ENCODE data around the gene AGBL1.
"Not testable (repeated sequence)": the region's sequence is repeated elsewhere in the genome, so short reads cannot be mapped to it uniquely, and the experiment has no call there.

Gene AGBL1

DNA sequence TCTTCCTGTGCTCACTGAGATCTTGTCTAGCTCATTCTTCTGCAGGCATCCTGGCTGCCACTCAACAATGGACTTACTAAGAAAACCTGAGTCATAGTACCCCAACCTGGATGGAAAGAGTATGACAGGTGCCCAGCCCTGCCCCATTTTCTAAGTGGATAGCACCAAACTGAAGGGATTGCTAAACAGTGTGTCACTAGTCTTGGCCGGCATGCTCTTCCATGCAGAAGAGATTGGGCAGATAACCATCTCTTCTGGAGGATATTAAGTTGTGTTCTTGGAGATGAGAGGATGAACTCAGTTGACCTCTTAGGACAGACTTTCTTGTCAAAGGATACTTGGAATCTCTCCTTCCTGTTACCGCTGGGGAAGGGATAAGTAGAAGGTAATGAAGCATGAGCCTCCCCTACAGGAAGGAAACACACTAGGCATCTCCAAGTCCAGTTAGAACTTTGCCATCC, 797.5 kb downstream of the AGBL1 start:
- no peak overlapping the region for H3K4me3 ChIP-seq (ENCODE audit: low read depth, low read length)
- TF ChIP-seq CTCF (IDR thresholded peaks at IDR 0.05; ENCODE audit: insufficient read depth, low read depth, low read length, missing control alignments), result no peak
- DNase-seq (ENCODE audit: low read depth), result no peak

DNA sequence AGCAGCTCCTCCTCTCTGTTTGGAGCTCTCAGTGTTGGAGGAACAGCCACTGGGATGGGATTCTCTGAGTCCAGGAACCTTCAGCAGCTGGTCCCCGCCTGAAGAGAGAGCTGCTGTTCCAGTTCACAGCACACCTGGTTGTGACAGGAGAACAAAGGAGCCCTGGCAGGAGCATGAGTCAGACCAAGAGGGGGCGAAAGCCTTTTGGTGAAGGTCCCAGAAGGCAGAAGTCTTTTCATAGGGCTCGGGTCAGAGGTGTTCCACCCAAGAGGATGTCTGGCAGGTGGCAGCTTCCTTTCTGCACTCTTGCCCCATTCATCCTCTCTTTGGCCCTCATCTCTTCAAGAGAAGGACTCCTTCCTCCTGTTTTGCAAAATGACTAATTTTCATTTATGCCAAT, 799.2 kb downstream of the AGBL1 start:
- DNase-seq (ENCODE audit: low read depth), result peak; percentile 49

GRCh38 chr15:86879250-86880229, 799.9 kb downstream of the AGBL1 start:
- TF ChIP-seq CTCF (IDR thresholded peaks at IDR 0.05; ENCODE audit: insufficient read depth, low read depth, low read length, missing control alignments), result no peak
- H3K4me3 ChIP-seq (ENCODE audit: low read depth, low read length), result no peak overlapping the region
- DNase-seq (ENCODE audit: low read depth), result no peak

More for the DNA sequence above, 799.2 kb downstream of the AGBL1 start:
- not testable (repeated sequence) for H3K4me3 ChIP-seq (ENCODE audit: low read depth, low read length)

DNA sequence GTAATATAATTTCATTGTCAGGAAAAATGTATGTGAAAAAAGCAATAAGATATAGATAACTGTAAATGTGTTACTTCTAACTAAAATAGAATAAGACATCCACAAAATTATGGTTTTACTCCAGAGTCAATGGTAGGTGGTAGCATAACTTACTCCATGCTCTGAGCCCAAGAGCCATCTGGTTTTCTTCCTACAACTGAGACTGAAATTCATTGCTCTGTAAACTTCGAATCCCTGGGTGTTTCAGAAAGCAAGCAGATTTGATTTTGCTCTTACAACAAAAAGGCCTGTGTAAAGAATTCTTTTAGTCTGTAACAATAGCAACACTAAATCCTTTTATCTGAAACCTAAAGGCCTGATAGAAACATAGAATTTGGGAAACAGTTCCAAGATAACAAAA, 805.9 kb downstream of the AGBL1 start:
- DNase-seq (ENCODE audit: low read depth), result no peak
- no peak overlapping the region for H3K4me3 ChIP-seq (ENCODE audit: low read depth, low read length)
- no peak for TF ChIP-seq CTCF (IDR thresholded peaks at IDR 0.05; ENCODE audit: insufficient read depth, low read depth, low read length, missing control alignments)

DNA sequence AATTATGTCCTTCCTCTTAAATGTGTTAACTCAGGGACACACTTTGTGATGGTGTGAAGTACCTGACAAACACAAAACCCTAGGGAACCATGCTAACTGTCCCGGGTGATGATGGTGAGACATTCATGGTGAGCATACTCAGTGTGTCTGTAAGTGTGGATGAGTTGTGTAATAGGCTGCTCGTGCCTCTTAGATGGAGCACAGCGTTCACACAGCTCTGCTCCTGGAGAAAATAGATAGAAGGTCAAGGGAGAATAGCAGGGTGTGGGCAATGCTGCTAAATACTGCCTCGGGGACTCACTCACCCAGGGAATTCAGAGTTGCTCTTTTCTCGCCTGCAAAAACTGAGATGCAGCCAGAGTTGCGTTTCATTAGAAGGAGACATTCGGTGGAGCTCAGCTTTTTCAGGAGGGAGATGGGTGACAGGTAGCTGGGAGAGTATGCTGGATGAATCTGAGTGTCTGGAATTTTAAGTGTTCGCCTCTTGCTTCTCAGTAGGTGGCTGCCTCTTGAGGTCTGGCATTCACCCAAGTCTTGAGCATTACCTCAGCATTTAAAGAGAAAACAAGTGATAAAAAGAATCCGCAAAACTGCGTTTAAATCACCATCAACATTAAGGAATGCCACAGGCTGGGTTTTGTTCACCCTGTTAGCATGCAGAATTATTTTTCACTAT, 813.2 kb downstream of the AGBL1 start:
- DNase-seq (ENCODE audit: low read depth), result no peak
- H3K4me3 ChIP-seq (ENCODE audit: low read depth, low read length), result no peak overlapping the region
- TF ChIP-seq CTCF (IDR thresholded peaks at IDR 0.05; ENCODE audit: insufficient read depth, low read depth, low read length, missing control alignments), result no peak

DNA sequence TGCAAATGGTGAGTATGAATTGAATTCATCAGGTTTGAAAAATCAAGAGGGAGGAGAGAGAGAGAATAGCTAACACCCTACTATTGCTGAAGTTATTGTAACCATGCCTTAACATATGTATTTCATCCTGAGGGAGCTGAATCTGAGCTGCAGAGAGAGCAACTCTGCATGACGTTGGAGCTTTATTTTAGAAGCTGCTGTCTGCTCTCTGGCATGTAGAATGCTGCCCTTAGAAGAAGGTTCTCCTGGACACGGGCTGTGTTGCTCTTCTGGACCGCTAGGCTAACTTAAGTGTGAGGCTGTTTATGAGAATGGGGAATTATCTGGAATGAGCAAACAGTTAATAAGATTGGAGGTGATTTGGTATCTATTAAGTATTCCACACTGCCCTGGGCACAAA, 814.6 kb downstream of the AGBL1 start:
- no peak overlapping the region for H3K4me3 ChIP-seq (ENCODE audit: low read depth, low read length)
- no peak for DNase-seq (ENCODE audit: low read depth)
- no peak for TF ChIP-seq CTCF (IDR thresholded peaks at IDR 0.05; ENCODE audit: insufficient read depth, low read depth, low read length, missing control alignments)

- no peak for TF ChIP-seq CTCF (IDR thresholded peaks at IDR 0.05; ENCODE audit: insufficient read depth, low read depth, low read length, missing control alignments)
- DNase-seq (ENCODE audit: low read depth), result no peak
These were observed 824.2 kb downstream of the AGBL1 start for GRCh38 chr15:86903642-86904421.

More at GRCh38 chr15:86903642-86904421, 824.2 kb downstream of the AGBL1 start:
- H3K4me3 ChIP-seq (ENCODE audit: low read depth, low read length), result no peak overlapping the region
